Thyroid gland (tissue), 4 donors: Measurements from ENCODE around the gene PKP2.

Source experiments
- CTCF ChIP-seq, 6 experiments: fragments of 200-600 bp in 3 of 6; fragments of 450-650 bp in 3 of 6; sonication (generic) in 3 of 6; IDR thresholded peaks; one replicate each; pipeline ENCODE4 v1.5.1; 2016 to 2019; ENCODE audit warnings: antibody characterized with exemption in 6 of 6, mild to moderate bottlenecking in 2 of 6, inconsistent platforms in 1 of 6, moderate library complexity in 1 of 6
- POLR2A ChIP-seq, 2 donors: fragments of 450-650 bp; IDR thresholded peaks; one replicate each; pipeline ENCODE4 v1.6.1; 2017; ENCODE audit warnings: antibody characterized with exemption in 2 of 2, mild to moderate bottlenecking in 2 of 2, moderate library complexity in 1 of 2

- TF ChIP-seq POLR2A (IDR thresholded peaks at IDR 0.05) = no peak
- TF ChIP-seq CTCF (IDR thresholded peaks at IDR 0.05) = no peak
These were observed 74.2 kb downstream of the PKP2 start for GRCh38 chr12:32822344-32822743.
